Adipocyte (in vitro differentiated cells): Measurements from ENCODE around the gene TSHZ3.
A peak's percentile ranks its signal among the peaks of the same experiment; 100 is the strongest.

Experiments used
- DNase-seq: peaks from one replicate; pipeline ENCODE4 v3.0.0-alpha.2; 2015; ENCODE audit warnings: low read depth
- H3K27me3 ChIP-seq: replicated peaks from 2 replicates; pipeline ENCODE4 v1.7.0; 2013; ENCODE audit warnings: mild to moderate bottlenecking, low read length, moderate library complexity; ENCODE audit not compliant: control insufficient read depth, insufficient read depth
- H3K36me3 ChIP-seq: 2 replicates; pipeline ENCODE4 v1.7.0; 2013; ENCODE audit warnings: low read length, mild to moderate bottlenecking, moderate library complexity; ENCODE audit not compliant: control insufficient read depth, insufficient read depth, severe bottlenecking
- H3K4me1 ChIP-seq: 2 replicates; pipeline ENCODE4 v1.7.0; 2013; ENCODE audit warnings: mild to moderate bottlenecking, low read length, moderate library complexity; ENCODE audit not compliant: control insufficient read depth, insufficient read depth
- H3K4me3 ChIP-seq: 2 replicates; pipeline ENCODE4 v1.7.0; 2013; ENCODE audit warnings: mild to moderate bottlenecking, low read length, moderate library complexity
- H3K9ac ChIP-seq: 2 replicates; pipeline ENCODE4 v1.7.0; 2013; ENCODE audit warnings: mild to moderate bottlenecking, low read length, moderate library complexity
- H3K9me3 ChIP-seq: 2 replicates; pipeline ENCODE4 v1.7.0; 2013; ENCODE audit warnings: mild to moderate bottlenecking, low read length, moderate library complexity; ENCODE audit not compliant: control insufficient read depth

Gene TSHZ3

GRCh38 chr19:31349160-31349881, at the start of gene TSHZ3:
Gene TSHZ3, minus strand, starts transcription at chr19:31349436. Its CDS starts 217 bp downstream, at chr19:31349219.
- Histone ChIP-seq H3K9me3 (no peaks in the 10 kb centered on the region), H3K36me3 (no peaks in the 10 kb centered on the region), H3K9ac (peak within 1 kb of the TSS; percentile 93), H3K4me3 (peak within 1 kb of the TSS; percentile 90), H3K27me3 (no peaks in the 10 kb centered on the region), H3K4me1 (peaks cover 18% of the 10 kb centered on the region)
- peak; percentile 83 for DNase-seq

GRCh38 chr19:31397308-31397707, 48.1 kb upstream of the TSHZ3 start:
- H3K9ac ChIP-seq = no peak overlapping the region
- no peak overlapping the region for H3K4me3 ChIP-seq
- H3K36me3 ChIP-seq = no peaks in the 10 kb centered on the region
- no peak for DNase-seq
- peaks cover 37% of the 10 kb centered on the region for H3K27me3 ChIP-seq
- H3K9me3 ChIP-seq = no peaks in the 10 kb centered on the region
- peaks cover 12% of the 10 kb centered on the region for H3K4me1 ChIP-seq

- Histone ChIP-seq H3K4me1 (peaks cover 18% of the 10 kb centered on the region), H3K27me3 (peaks cover 7% of the 10 kb centered on the region), H3K9ac (no peak overlapping the region), H3K9me3 (no peaks in the 10 kb centered on the region), H3K4me3 (peak overlapping the region; percentile 36), H3K36me3 (no peaks in the 10 kb centered on the region)
- DNase-seq = peak; percentile 51
Observed at GRCh38 chr19:31392464-31392863, 43.2 kb upstream of the TSHZ3 start.

- Histone ChIP-seq H3K4me3 (no peak overlapping the region), H3K36me3 (no peaks in the 10 kb centered on the region), H3K9ac (no peak overlapping the region), H3K4me1 (peaks cover 18% of the 10 kb centered on the region), H3K9me3 (no peaks in the 10 kb centered on the region), H3K27me3 (peaks cover 8% of the 10 kb centered on the region)
- DNase-seq = no peak
Observed at GRCh38 chr19:31391518-31391917, 42.3 kb upstream of the TSHZ3 start.

- Histone ChIP-seq H3K4me3 (no peak overlapping the region), H3K36me3 (no peaks in the 10 kb centered on the region), H3K4me1 (peaks cover 17% of the 10 kb centered on the region), H3K9me3 (no peaks in the 10 kb centered on the region), H3K27me3 (peaks cover 4% of the 10 kb centered on the region), H3K9ac (no peak overlapping the region)
- DNase-seq = no peak
Observed at GRCh38 chr19:31390711-31391110, 41.5 kb upstream of the TSHZ3 start.

- Histone ChIP-seq H3K36me3 (no peaks in the 10 kb centered on the region), H3K4me1 (peaks cover 13% of the 10 kb centered on the region)
- no peak for DNase-seq
Observed at GRCh38 chr19:31389874-31390273, 40.6 kb upstream of the TSHZ3 start.

GRCh38 chr19:31387717-31388301, 38.6 kb upstream of the TSHZ3 start:
- Histone ChIP-seq H3K4me3 (no peak overlapping the region), H3K9me3 (no peaks in the 10 kb centered on the region), H3K9ac (no peak overlapping the region), H3K4me1 (peaks cover 11% of the 10 kb centered on the region), H3K27me3 (peaks cover 4% of the 10 kb centered on the region), H3K36me3 (no peaks in the 10 kb centered on the region)
- DNase-seq = no peak

More at GRCh38 chr19:31389874-31390273, 40.6 kb upstream of the TSHZ3 start:
- Histone ChIP-seq H3K27me3 (peaks cover 4% of the 10 kb centered on the region), H3K9ac (no peak overlapping the region), H3K4me3 (no peak overlapping the region), H3K9me3 (no peaks in the 10 kb centered on the region)

- Histone ChIP-seq H3K9me3 (no peaks in the 10 kb centered on the region), H3K27me3 (peaks cover 4% of the 10 kb centered on the region), H3K4me3 (no peak overlapping the region), H3K9ac (no peak overlapping the region), H3K4me1 (peaks cover under 1% of the 10 kb centered on the region), H3K36me3 (no peaks in the 10 kb centered on the region)
- no peak for DNase-seq
Observed at GRCh38 chr19:31386806-31387205, 37.6 kb upstream of the TSHZ3 start.

- no peaks in the 10 kb centered on the region for H3K36me3 ChIP-seq
- no peak overlapping the region for H3K4me3 ChIP-seq
- no peak for DNase-seq
- H3K27me3 ChIP-seq = peaks cover 4% of the 10 kb centered on the region
- no peaks in the 10 kb centered on the region for H3K4me1 ChIP-seq
- H3K9ac ChIP-seq = no peak overlapping the region
- H3K9me3 ChIP-seq = no peaks in the 10 kb centered on the region
Observed at GRCh38 chr19:31385744-31386143, 36.5 kb upstream of the TSHZ3 start.

- Histone ChIP-seq H3K36me3 (no peaks in the 10 kb centered on the region), H3K27me3 (peaks cover 4% of the 10 kb centered on the region), H3K9ac (no peak overlapping the region), H3K4me1 (peaks cover 5% of the 10 kb centered on the region), H3K9me3 (no peaks in the 10 kb centered on the region), H3K4me3 (no peak overlapping the region)
- no peak for DNase-seq
Observed at GRCh38 chr19:31383553-31383952, 34.3 kb upstream of the TSHZ3 start.

- Histone ChIP-seq H3K4me1 (peaks cover 17% of the 10 kb centered on the region), H3K36me3 (no peaks in the 10 kb centered on the region), H3K4me3 (no peak overlapping the region), H3K9ac (no peak overlapping the region), H3K27me3 (no peaks in the 10 kb centered on the region), H3K9me3 (no peaks in the 10 kb centered on the region)
- DNase-seq = no peak
Observed at GRCh38 chr19:31380854-31381253, 31.6 kb upstream of the TSHZ3 start.
